Lower leg skin (tissue), 3 donors: ENCODE measurements around the gene AOC2.

Experiments used
- CTCF ChIP-seq, 3 donors: fragments of 450-650 bp; IDR thresholded peaks; one replicate each; pipeline ENCODE4 v1.5.1; 2016; ENCODE audit warnings: antibody characterized with exemption in 3 of 3, mild to moderate bottlenecking in 3 of 3, moderate library complexity in 2 of 3
- POLR2A ChIP-seq, 2 donors: fragments of 450-650 bp; IDR thresholded peaks; one replicate each; pipeline ENCODE4 v1.6.1; 2016 to 2017; ENCODE audit warnings: antibody characterized with exemption in 2 of 2, mild to moderate bottlenecking in 1 of 2, moderate library complexity in 1 of 2

DNA sequence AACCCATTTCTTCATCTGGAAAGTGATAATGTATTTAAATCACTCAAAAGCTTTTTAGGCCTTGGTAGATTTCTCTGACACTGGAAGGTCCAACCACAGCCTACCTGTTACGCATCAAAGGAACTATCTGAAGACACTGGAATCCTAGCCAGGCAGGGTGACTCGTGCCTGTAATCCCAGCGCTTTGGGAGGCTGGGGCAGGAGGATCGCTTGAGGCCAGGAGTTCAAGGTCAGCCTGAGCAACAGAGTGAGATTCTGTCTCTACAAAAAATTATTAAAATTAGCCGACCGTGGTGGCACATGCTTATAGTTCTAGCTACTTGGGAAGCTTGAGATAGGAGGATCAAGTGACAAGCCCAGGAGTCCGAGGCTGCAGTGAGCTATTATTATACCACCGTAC, 37.8 kb downstream of the AOC2 start:
- TF ChIP-seq POLR2A (IDR thresholded peaks at IDR 0.05) = no peak
- TF ChIP-seq CTCF (IDR thresholded peaks at IDR 0.05) = no peak
